SK-N-SH treated with all-trans-retinoic acid at 6 μM for 48 hours (cell line): ENCODE data around the gene LMTK2.

Experiments
- ATAC-seq: fragments of 200-7000 bp; cut with Tn5 transposase; 3 replicates; pipeline ENCODE4 v1.9.1; 2020; ENCODE audit warnings: mild to moderate bottlenecking, moderate library complexity
- ARNTL ChIP-seq: fragments of 450-650 bp; formaldehyde crosslinking; IDR thresholded peaks from 2 replicates; pipeline ENCODE4 v1.5.0; 2020; ENCODE audit warnings: low read depth, mild to moderate bottlenecking, moderate library complexity, borderline replicate concordance
- BACH2 ChIP-seq: fragments of 250-450 bp; sonication (Bioruptor Pico); IDR thresholded peaks from 2 replicates; pipeline ENCODE4 v1.9.0; 2021; ENCODE audit warnings: mild to moderate bottlenecking, borderline replicate concordance
- CSRNP3 ChIP-seq: fragments of 250-450 bp; sonication (Bioruptor Pico); IDR thresholded peaks from 2 replicates; pipeline ENCODE4 v1.5.1; 2021; ENCODE audit warnings: mild to moderate bottlenecking, moderate library complexity
- ESRRG ChIP-seq: fragments of 250-450 bp; sonication (Bioruptor Pico); IDR thresholded peaks from 2 replicates; pipeline ENCODE4 v1.6.1; 2021; ENCODE audit warnings: mild to moderate bottlenecking
- ISL1 ChIP-seq: fragments of 250-450 bp; sonication (Bioruptor Pico); IDR thresholded peaks from 2 replicates; pipeline ENCODE4 v2.1.2; 2022; ENCODE audit warnings: mild to moderate bottlenecking, moderate library complexity
- OSR1 ChIP-seq: fragments of 250-450 bp; sonication (Bioruptor Pico); IDR thresholded peaks from 2 replicates; pipeline ENCODE4 v1.8.0; 2022; ENCODE audit warnings: moderate library complexity, mild to moderate bottlenecking, inconsistent platforms
- POU6F1 ChIP-seq: fragments of 250-450 bp; sonication (Bioruptor Pico); IDR thresholded peaks from 2 replicates; pipeline ENCODE4 v1.8.0; 2021; ENCODE audit warnings: low read depth, mild to moderate bottlenecking, moderate library complexity, borderline replicate concordance
- PPARA ChIP-seq: fragments of 250-450 bp; sonication (Bioruptor Pico); IDR thresholded peaks from 2 replicates; pipeline ENCODE4 v1.5.0; 2020; ENCODE audit warnings: mild to moderate bottlenecking, borderline replicate concordance
- RARB ChIP-seq: fragments of 250-450 bp; sonication (Bioruptor Pico); IDR thresholded peaks from 2 replicates; pipeline ENCODE4 v1.8.0; 2021; ENCODE audit warnings: mild to moderate bottlenecking, moderate library complexity
- SNAI2 ChIP-seq: fragments of 250-450 bp; sonication (Bioruptor Pico); IDR thresholded peaks from 2 replicates; pipeline ENCODE4 v1.5.0; 2020; ENCODE audit warnings: mild to moderate bottlenecking, moderate library complexity
- TCF4 ChIP-seq: fragments of 250-450 bp; sonication (Bioruptor Pico); IDR thresholded peaks from 2 replicates; pipeline ENCODE4 v1.8.0; 2021; ENCODE audit warnings: mild to moderate bottlenecking, moderate library complexity, borderline replicate concordance
- TOX ChIP-seq: fragments of 250-450 bp; sonication (Bioruptor Pico); IDR thresholded peaks from 2 replicates; pipeline ENCODE4 v1.8.0; 2021; ENCODE audit warnings: mild to moderate bottlenecking, moderate library complexity, borderline replicate concordance
- ZFP30 ChIP-seq: fragments of 450-650 bp; formaldehyde crosslinking; IDR thresholded peaks from 2 replicates; pipeline ENCODE4 v1.5.0; 2022; ENCODE audit warnings: mild to moderate bottlenecking, moderate library complexity
- TF ChIP-seq, protein P1 (sequence below): fragments of 250-450 bp; sonication (Bioruptor Pico); IDR thresholded peaks from 2 replicates; pipeline ENCODE4 v1.8.0; 2020; ENCODE audit warnings: mild to moderate bottlenecking, moderate library complexity, borderline replicate concordance

LMTK2 gene

DNA sequence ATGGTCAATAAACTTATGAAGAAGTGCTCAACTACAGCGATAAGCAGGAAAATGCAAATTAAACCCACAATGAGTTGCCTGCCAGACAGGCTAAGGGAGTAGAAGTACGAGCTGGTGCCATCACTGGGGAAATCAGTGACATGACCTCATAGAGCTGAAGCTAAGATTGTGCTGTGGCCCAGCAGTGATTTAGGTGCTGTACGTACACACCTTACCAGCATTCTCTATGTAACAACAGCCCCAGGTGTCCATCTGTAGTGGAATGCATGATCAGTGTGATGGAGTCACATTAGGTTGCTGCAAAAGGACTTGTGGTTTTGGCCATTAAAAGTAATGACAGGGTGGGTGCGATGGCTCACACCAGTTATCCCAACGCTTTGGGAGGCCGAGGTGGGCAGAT lies 151.0 kb downstream of the LMTK2 start:
- ATAC-seq = no peak

More for the DNA sequence above, 151.0 kb downstream of the LMTK2 start:
- TF ChIP-seq POU6F1 (CRISPR knock-in tag) (no peak), PPARA (CRISPR knock-in tag) (no peak), ESRRG (CRISPR knock-in tag) (no peak), TCF4 (CRISPR knock-in tag) (no peak), TOX (no peak), ZFP30 (CRISPR knock-in tag) (no peak), CSRNP3 (CRISPR knock-in tag) (no peak), ISL1 (CRISPR knock-in tag) (no peak), BACH2 (no peak), ARNTL (no peak), SNAI2 (CRISPR knock-in tag) (no peak), RARB (CRISPR knock-in tag) (no peak), OSR1 (CRISPR knock-in tag) (no peak)
- TF ChIP-seq, protein P1, sequence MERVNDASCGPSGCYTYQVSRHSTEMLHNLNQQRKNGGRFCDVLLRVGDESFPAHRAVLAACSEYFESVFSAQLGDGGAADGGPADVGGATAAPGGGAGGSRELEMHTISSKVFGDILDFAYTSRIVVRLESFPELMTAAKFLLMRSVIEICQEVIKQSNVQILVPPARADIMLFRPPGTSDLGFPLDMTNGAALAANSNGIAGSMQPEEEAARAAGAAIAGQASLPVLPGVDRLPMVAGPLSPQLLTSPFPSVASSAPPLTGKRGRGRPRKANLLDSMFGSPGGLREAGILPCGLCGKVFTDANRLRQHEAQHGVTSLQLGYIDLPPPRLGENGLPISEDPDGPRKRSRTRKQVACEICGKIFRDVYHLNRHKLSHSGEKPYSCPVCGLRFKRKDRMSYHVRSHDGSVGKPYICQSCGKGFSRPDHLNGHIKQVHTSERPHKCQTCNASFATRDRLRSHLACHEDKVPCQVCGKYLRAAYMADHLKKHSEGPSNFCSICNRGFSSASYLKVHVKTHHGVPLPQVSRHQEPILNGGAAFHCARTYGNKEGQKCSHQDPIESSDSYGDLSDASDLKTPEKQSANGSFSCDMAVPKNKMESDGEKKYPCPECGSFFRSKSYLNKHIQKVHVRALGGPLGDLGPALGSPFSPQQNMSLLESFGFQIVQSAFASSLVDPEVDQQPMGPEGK (CRISPR knock-in tag) = no peak
